Neural crest cell (in vitro differentiated cells): ENCODE measurements around the gene ALK. TPM values are rescaled to one million over a fixed set of nuclear protein-coding genes. Genes with fewer than 3 reads are reported as not detected.
"Not testable (repeated sequence)": the region's sequence is repeated elsewhere in the genome, so short reads cannot be mapped to it uniquely, and the experiment has no call there.

Experiments used
- DNase-seq: peaks from one replicate; pipeline ENCODE4 v3.0.0; 2021; ENCODE audit warnings: low read depth, mixed read lengths, low spot score
- H3K27ac Mint-ChIP-seq: one replicate; pipeline ENCODE4 v1.8.0; 2021; ENCODE audit warnings: mild to moderate bottlenecking, mixed read lengths; ENCODE audit not compliant: unreplicated experiment
- H3K27me3 Mint-ChIP-seq: 2 replicates; pipeline ENCODE4 v1.8.0; 2021; ENCODE audit warnings: low read depth, mild to moderate bottlenecking, mixed read lengths
- H3K36me3 Mint-ChIP-seq: 2 replicates; pipeline ENCODE4 v1.8.0; 2021; ENCODE audit warnings: low read depth, mild to moderate bottlenecking, mixed read lengths
- H3K4me1 Mint-ChIP-seq: 2 replicates; pipeline ENCODE4 v1.8.0; 2021; ENCODE audit warnings: mixed read lengths
- H3K4me3 Mint-ChIP-seq: one replicate; pipeline ENCODE4 v1.8.0; 2021; ENCODE audit warnings: mild to moderate bottlenecking, mixed read lengths
- H3K9me3 Mint-ChIP-seq: 2 replicates; pipeline ENCODE4 v1.8.0; 2021; ENCODE audit warnings: mixed read lengths
- CTCF ChIP-seq: fragments of 200-600 bp; sonication (generic); conservative IDR thresholded peaks from 2 replicates; pipeline ENCODE4 v1.5.0; 2021; ENCODE audit warnings: antibody characterized with exemption, mild to moderate bottlenecking
- total RNA-seq: library from RNA; stranded (reverse); gene quantifications from 2 replicates; pipeline ENCODE4 v1.2.1, GENCODE V29; 2021

Gene ALK
- total RNA-seq, 1 donor from 2014 or later = 2.0 TPM

- no peak for DNase-seq
- Mint-ChIP-seq H3K27ac (no peak overlapping the region), H3K4me1 (peaks cover 6% of the 10 kb centered on the region), H3K4me3 (no peak overlapping the region), H3K9me3 (no peaks in the 10 kb centered on the region), H3K27me3 (no peaks in the 10 kb centered on the region), H3K36me3 (no peaks in the 10 kb centered on the region)
- TF ChIP-seq CTCF = no peak
Observed at GRCh38 chr2:29753671-29754444, 167.5 kb downstream of the ALK start.

- Mint-ChIP-seq H3K4me3 (no peak overlapping the region), H3K9me3 (no peaks in the 10 kb centered on the region), H3K27ac (no peak overlapping the region), H3K27me3 (no peaks in the 10 kb centered on the region), H3K4me1 (no peaks in the 10 kb centered on the region), H3K36me3 (no peaks in the 10 kb centered on the region)
- TF ChIP-seq CTCF = no peak
- no peak for DNase-seq
Observed at GRCh38 chr2:29751390-29751789, 170.0 kb downstream of the ALK start.

GRCh38 chr2:29750463-29750862, 170.9 kb downstream of the ALK start:
- H3K27me3 Mint-ChIP-seq = not testable (repeated sequence)

GRCh38 chr2:29749843-29750242, 171.5 kb downstream of the ALK start:
- TF ChIP-seq CTCF = no peak
- no peaks in the 10 kb centered on the region for H3K4me1 Mint-ChIP-seq
- H3K4me3 Mint-ChIP-seq = no peak overlapping the region
- no peaks in the 10 kb centered on the region for H3K27me3 Mint-ChIP-seq
- no peak overlapping the region for H3K27ac Mint-ChIP-seq
- H3K9me3 Mint-ChIP-seq = no peaks in the 10 kb centered on the region
- H3K36me3 Mint-ChIP-seq = no peaks in the 10 kb centered on the region
- no peak for DNase-seq

More at GRCh38 chr2:29750463-29750862, 170.9 kb downstream of the ALK start:
- DNase-seq, H3K9me3 Mint-ChIP-seq, H3K36me3 Mint-ChIP-seq, H3K4me3 Mint-ChIP-seq, H3K4me1 Mint-ChIP-seq, H3K27ac Mint-ChIP-seq: not testable (repeated sequence)

- Mint-ChIP-seq H3K36me3 (no peaks in the 10 kb centered on the region), H3K4me3 (no peak overlapping the region), H3K4me1 (peaks cover 8% of the 10 kb centered on the region), H3K9me3 (no peaks in the 10 kb centered on the region), H3K27me3 (no peaks in the 10 kb centered on the region), H3K27ac (no peak overlapping the region)
- no peak for TF ChIP-seq CTCF
- no peak for DNase-seq
Observed at GRCh38 chr2:29749041-29749440, 172.3 kb downstream of the ALK start.

GRCh38 chr2:29747786-29748470, 173.5 kb downstream of the ALK start:
- no peak for TF ChIP-seq CTCF
- no peaks in the 10 kb centered on the region for H3K9me3 Mint-ChIP-seq
- no peak overlapping the region for H3K27ac Mint-ChIP-seq
- H3K4me1 Mint-ChIP-seq = peaks cover 17% of the 10 kb centered on the region
- DNase-seq = no peak
- H3K36me3 Mint-ChIP-seq = no peaks in the 10 kb centered on the region
- H3K27me3 Mint-ChIP-seq = no peaks in the 10 kb centered on the region
- H3K4me3 Mint-ChIP-seq = no peak overlapping the region
